SK-N-MC (cell line): ENCODE data around the gene C20orf202.

Source experiments
- DNase-seq: peaks from one replicate; pipeline ENCODE4 v3.0.0-alpha.2; 2011; ENCODE audit warnings: low read depth, low spot score
- H3K27ac ChIP-seq: fragments of 200-600 bp; sonication (generic); 2 replicates; pipeline ENCODE4 v1.5.1; 2016; ENCODE audit warnings: mixed run types
- H3K36me3 ChIP-seq: fragments of 200-600 bp; sonication (generic); 2 replicates; pipeline ENCODE4 v1.6.1; 2017; ENCODE audit warnings: antibody characterized with exemption, low read length, mixed read lengths; ENCODE audit not compliant: insufficient read depth
- H3K4me3 ChIP-seq: fragments of 200-600 bp; sonication (generic); 2 replicates; pipeline ENCODE4 v1.5.1; 2016
- H3K9ac ChIP-seq: fragments of 200-600 bp; sonication (generic); 2 replicates; pipeline ENCODE4 v1.8.0; 2017; ENCODE audit warnings: mixed run types, mixed read lengths; ENCODE audit not compliant: insufficient read length
- H3K9me3 ChIP-seq: fragments of 200-600 bp; sonication (generic); 2 replicates; pipeline ENCODE4 v1.6.1; 2017; ENCODE audit warnings: low read depth, mild to moderate bottlenecking, antibody characterized with exemption, low read length, moderate library complexity, mixed read lengths
- EZH2 ChIP-seq: fragments of 200-600 bp; sonication (generic); IDR thresholded peaks from one replicate; pipeline ENCODE4 v1.6.1; 2017; ENCODE audit warnings: antibody characterized with exemption
- FOXP2 ChIP-seq: optimal IDR thresholded peaks from 2 replicates; pipeline ENCODE3; 2011; ENCODE audit warnings: mild to moderate bottlenecking, moderate library complexity; ENCODE audit not compliant: insufficient read depth; ENCODE audit errors: extremely low read length, control extremely low read depth
- POLR2AphosphoS5 ChIP-seq: IDR thresholded peaks from 2 replicates; pipeline ENCODE4 v1.6.1; 2012; ENCODE audit warnings: mild to moderate bottlenecking, low read depth, low read length, borderline replicate concordance

C20orf202 gene

DNA sequence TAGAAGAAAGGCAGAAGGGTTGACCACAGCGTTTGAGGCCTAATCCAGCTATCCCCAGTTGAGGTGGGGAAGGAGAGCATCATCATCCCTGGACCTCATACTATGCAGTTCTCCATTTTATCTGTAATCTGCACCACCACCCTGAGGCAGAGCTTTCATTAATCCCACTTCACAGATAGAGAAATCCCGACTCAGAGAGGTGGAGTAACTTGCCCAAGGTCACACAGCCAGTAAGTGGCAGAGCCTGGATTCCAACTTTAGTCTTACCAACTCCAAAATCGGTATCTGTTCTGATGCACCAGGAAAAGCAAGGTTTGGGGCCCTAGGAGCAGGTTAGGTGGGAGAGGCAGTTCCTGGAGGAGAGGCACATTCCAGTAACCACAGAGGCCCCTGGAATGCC, 25.2 kb upstream of the C20orf202 start:
- no peaks in the 10 kb centered on the region for H3K9me3 ChIP-seq
- no peak for TF ChIP-seq FOXP2
- TF ChIP-seq POLR2AphosphoS5 = no peak
- no peak for TF ChIP-seq EZH2
- no peak overlapping the region for H3K9ac ChIP-seq
- DNase-seq = no peak
- no peaks in the 10 kb centered on the region for H3K36me3 ChIP-seq
- no peak overlapping the region for H3K4me3 ChIP-seq
- no peak overlapping the region for H3K27ac ChIP-seq

DNA sequence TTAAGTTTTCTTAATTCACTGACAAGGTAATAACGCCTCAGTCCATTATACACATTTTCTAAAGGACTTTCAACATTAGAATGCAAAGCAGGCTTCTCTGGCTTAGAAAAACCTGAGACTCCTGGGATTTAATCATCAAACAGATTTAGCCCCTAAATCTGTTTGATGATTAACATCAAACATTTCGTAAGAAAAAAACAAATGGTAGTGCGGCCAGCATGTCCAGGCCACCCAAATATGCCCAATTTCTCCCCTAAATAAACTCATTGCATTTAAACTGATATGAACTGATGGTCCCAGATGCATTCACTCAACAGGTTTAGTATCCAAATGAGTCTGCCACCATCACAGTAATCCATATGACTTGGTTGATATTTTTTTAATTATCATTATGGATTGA, 24.6 kb upstream of the C20orf202 start:
- H3K9ac ChIP-seq = no peak overlapping the region
- TF ChIP-seq FOXP2 (no peak), EZH2 (no peak), POLR2AphosphoS5 (no peak)

DNA sequence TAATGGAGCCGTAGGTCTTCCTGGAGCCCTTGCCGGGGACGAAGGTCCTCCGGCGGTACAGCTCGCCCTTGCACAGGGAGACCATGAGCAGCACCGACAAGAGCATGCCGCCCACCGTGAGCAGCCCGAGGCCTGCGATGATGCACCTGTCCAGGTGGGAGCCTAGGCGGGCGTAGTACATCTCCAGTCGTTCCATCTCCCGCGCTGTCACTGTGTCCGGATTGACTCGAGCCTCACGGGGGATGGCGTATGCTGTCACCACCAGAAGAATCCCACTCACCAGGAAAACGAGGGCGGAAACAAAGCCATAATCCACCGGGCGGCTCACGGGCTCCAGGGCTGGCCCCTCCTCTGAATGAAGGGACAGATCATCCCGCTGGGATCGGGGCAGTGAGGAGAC, 22.3 kb upstream of the C20orf202 start:
- no peaks in the 10 kb centered on the region for H3K9me3 ChIP-seq
- no peak overlapping the region for H3K9ac ChIP-seq
- H3K27ac ChIP-seq = no peak overlapping the region
- no peak overlapping the region for H3K4me3 ChIP-seq
- DNase-seq = no peak
- no peaks in the 10 kb centered on the region for H3K36me3 ChIP-seq
- TF ChIP-seq POLR2AphosphoS5 = no peak
- TF ChIP-seq EZH2 = no peak
- TF ChIP-seq FOXP2 = no peak

More for the DNA sequence above, 24.6 kb upstream of the C20orf202 start:
- Histone ChIP-seq H3K36me3 (no peaks in the 10 kb centered on the region), H3K4me3 (no peak overlapping the region), H3K9me3 (no peaks in the 10 kb centered on the region), H3K27ac (no peak overlapping the region)
- no peak for DNase-seq

DNA sequence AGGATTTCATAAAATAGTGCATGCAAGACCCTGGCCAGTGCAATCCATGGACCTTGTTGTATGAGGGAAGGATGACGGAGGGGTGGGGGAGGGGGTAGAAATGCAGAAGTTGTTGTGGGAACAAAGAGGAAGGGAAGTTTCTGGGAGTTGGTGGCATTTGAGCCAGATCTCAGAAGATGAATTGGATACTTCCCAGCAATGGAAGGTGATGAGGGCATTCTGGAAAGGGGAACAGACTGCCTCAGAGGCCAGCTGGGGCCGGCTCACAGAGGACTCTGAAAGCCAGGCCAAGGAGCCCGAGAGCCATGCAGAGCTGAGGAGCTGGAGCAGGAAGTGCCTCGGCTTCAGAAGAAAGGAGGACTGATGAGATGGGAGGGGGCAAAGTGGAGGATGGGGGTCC, 21.1 kb upstream of the C20orf202 start:
- DNase-seq = no peak
- TF ChIP-seq POLR2AphosphoS5 = no peak
- no peak for TF ChIP-seq FOXP2
- TF ChIP-seq EZH2 = no peak

DNA sequence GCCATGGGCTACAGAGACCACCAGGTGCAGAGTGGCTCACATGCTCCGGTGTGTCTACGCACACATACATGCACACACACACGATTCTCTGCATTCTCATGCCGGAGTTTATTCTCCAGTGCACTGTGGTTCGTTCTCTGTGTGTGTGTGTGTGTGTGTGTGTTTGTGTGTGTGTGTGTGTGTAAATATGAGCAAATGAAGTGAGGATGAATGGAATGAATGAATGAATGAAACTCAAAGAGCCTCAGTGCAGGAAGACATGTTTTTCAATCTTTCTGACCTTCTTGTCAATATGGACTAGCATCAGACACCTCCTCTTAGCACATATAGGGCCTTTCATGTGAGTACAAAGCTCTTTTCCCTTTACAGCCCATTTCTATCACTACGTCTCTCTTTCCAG, 20.1 kb upstream of the C20orf202 start:
- TF ChIP-seq FOXP2 = no peak
- no peak for TF ChIP-seq POLR2AphosphoS5
- no peak for TF ChIP-seq EZH2
- Histone ChIP-seq H3K36me3 (no peaks in the 10 kb centered on the region), H3K27ac (no peak overlapping the region), H3K9ac (no peak overlapping the region), H3K9me3 (no peaks in the 10 kb centered on the region), H3K4me3 (no peak overlapping the region)
- no peak for DNase-seq

More for the DNA sequence above, 21.1 kb upstream of the C20orf202 start:
- H3K4me3 ChIP-seq = no peak overlapping the region
- no peaks in the 10 kb centered on the region for H3K36me3 ChIP-seq
- H3K9me3 ChIP-seq = no peaks in the 10 kb centered on the region
- H3K9ac ChIP-seq = no peak overlapping the region
- H3K27ac ChIP-seq = no peak overlapping the region

DNA sequence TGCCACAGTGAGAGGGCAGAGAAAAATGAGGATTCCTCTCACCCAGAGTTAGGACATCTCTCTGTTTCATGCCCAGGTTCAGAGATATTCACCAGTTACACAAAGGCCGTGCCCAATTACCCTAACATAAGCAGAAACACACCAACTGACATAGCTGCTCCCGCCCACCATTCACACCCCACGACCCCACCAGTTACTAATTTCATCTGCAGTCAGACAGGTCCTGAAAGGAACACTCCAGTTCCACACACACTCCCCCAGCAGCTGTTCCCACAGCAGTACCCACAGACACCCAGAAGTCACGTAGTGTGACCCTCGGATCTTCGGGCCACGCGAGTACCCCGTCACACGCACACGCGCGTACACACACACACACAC, 19.0 kb upstream of the C20orf202 start:
- no peak for DNase-seq
- no peak overlapping the region for H3K9ac ChIP-seq
- no peak overlapping the region for H3K4me3 ChIP-seq
- no peaks in the 10 kb centered on the region for H3K9me3 ChIP-seq
- H3K36me3 ChIP-seq = no peaks in the 10 kb centered on the region
- TF ChIP-seq POLR2AphosphoS5 (no peak), FOXP2 (no peak), EZH2 (no peak)
- H3K27ac ChIP-seq = no peak overlapping the region

DNA sequence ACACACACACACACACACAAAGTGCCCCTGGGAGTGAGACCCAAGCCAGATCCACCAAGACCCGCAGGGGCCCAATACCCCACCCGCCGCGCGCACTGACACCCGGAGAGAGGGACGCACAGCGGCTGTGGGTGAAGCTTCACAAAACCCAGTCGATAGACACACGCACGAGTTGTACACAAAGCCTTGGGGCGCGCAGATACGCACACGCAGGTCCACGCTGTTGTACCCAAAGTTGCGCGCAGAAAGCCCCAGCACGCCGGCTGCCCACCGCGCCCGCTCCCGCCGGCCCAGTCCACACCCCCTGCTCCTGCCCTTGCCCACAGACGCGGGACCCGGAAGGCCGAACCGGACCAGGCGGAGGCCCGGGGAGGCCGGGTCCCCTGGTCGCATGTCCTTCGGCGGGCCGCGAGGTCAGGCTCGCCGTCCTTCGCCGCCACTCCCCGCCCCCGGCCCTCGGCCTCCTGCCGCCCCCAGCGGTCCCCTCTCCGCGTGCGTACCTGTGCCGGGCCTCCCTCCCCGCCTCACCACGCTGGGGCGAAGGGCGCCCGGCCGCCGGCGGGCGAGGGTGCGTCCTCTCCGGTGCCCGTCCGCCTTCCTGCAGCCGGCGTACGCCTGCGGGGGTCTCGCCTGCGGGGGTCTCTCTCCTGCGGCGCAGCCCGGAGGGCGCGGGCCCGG, 18.5 kb upstream of the C20orf202 start, which contains the start of gene TMEM74B:
TMEM74B (minus strand) TSS at position 344 of the 678 bp plus-strand sequence. CDS start 1,180 bp downstream, outside the sequence.
- H3K9me3 ChIP-seq = no peaks in the 10 kb centered on the region
- H3K27ac ChIP-seq = no peak within 1 kb of the TSS
- no peaks in the 10 kb centered on the region for H3K36me3 ChIP-seq
- H3K9ac ChIP-seq = no peak within 1 kb of the TSS
- peak within 1 kb of the TSS; percentile 47; the same call in 1 of the 2 replicates for H3K4me3 ChIP-seq
- TF ChIP-seq POLR2AphosphoS5 (no peak), FOXP2 (no peak), EZH2 (no peak)
- no peak for DNase-seq

DNA sequence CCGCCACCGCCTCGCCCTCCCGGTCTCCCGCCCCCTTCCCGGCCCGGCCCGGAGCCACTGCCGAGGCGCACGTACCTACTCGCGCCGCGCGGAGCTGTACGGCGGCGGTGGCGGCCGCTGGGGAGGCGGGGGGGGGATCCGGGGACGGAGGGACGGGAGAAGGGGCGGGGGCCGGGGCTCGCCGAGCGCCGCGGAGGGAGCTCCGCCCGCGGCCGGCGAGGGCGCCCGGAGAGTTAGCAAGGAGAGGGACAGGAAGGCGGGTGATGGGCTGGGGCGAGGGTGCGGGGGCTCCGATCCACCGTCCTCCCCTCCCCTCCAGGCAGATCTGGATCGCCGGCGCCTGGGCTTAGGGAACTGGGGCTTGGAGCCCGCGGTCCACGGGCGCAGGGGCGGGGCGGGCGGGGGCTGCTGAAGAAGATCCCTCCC, 17.9 kb upstream of the C20orf202 start:
- Histone ChIP-seq H3K4me3 (peak overlapping the region; percentile 47; the same call in 1 of the 2 replicates), H3K36me3 (no peaks in the 10 kb centered on the region), H3K9ac (no peak overlapping the region), H3K9me3 (no peaks in the 10 kb centered on the region), H3K27ac (no peak overlapping the region)
- TF ChIP-seq FOXP2 (no peak), POLR2AphosphoS5 (no peak), EZH2 (no peak)
- DNase-seq = no peak
